BLaER1 treated with 17β-estradiol and CSF1 and Interleukin-3, amounts not matched to agents 10 nM and 100 nM (cell line): ENCODE results near the gene SMG6.

Source experiments
- H3K27ac ChIP-seq, 11 experiments: shearing (Covaris generic); formaldehyde crosslinking; 2 replicates each; pipeline ENCODE4 v1.8.1; 2022
- H3K27me3 ChIP-seq, 11 experiments: shearing (Covaris generic); formaldehyde crosslinking; 2 replicates each; pipeline ENCODE4 v1.8.1; 2022
- H3K36me3 ChIP-seq, 11 experiments: shearing (Covaris generic); formaldehyde crosslinking; 2 replicates each; pipeline ENCODE4 v1.8.1; 2022
- H3K4me1 ChIP-seq, 10 experiments: shearing (Covaris generic); formaldehyde crosslinking; 2 replicates each; pipeline ENCODE4 v1.8.1; 2022
- H3K4me2 ChIP-seq, 11 experiments: shearing (Covaris generic); formaldehyde crosslinking; 2 replicates each; pipeline ENCODE4 v1.8.1; 2022
- H3K4me3 ChIP-seq, 10 experiments: shearing (Covaris generic); formaldehyde crosslinking; 2 replicates each; pipeline ENCODE4 v1.8.1; 2022
- H3K9ac ChIP-seq, 11 experiments: shearing (Covaris generic); formaldehyde crosslinking; 2 replicates each; pipeline ENCODE4 v1.8.1; 2022
- H3K9me3 ChIP-seq, 11 experiments: shearing (Covaris generic); formaldehyde crosslinking; replicated peaks in 1 of 11; 2 replicates each; pipeline ENCODE4 v1.8.1; 2022
- H4K20me1 ChIP-seq, 11 experiments: shearing (Covaris generic); formaldehyde crosslinking; 2 replicates each; pipeline ENCODE4 v1.8.1; 2022
- Cebpa-rat ChIP-seq, 11 experiments: shearing (Covaris generic); IDR thresholded peaks; 2 replicates each; pipeline ENCODE4 v1.8.1; 2022

The SMG6 gene

GRCh38 chr17:2042390-2042847 is 261.2 kb downstream of the SMG6 start:
- peak overlapping the region; percentile 90 to 99 (median 96) for H3K4me2 ChIP-seq
- H3K27me3 ChIP-seq = peaks cover 0 to under 1% (median 0%) of the 10 kb centered on the region in 11 experiments; a peak in 1 of 22 replicates
- no peaks in the 10 kb centered on the region for H3K9me3 ChIP-seq
- H4K20me1 ChIP-seq = peaks cover 0 to 23% (median 11%) of the 10 kb centered on the region in 11 experiments; a peak in 10 of 22 replicates
- H3K4me1 ChIP-seq = peaks cover 22 to 34% (median 28%) of the 10 kb centered on the region in 10 experiments
- H3K4me3 ChIP-seq = peak overlapping the region; percentile 73 to 90 (median 78)
- peaks cover 17 to 59% (median 40%) of the 10 kb centered on the region in 11 experiments; a peak in 21 of 22 replicates for H3K36me3 ChIP-seq
- H3K9ac ChIP-seq = peak overlapping the region; percentile 87 to 95 (median 94)
- TF ChIP-seq Cebpa-rat (IDR thresholded peaks at IDR 0.05) = no peak
- peak overlapping the region; percentile 88 to 96 (median 93) for H3K27ac ChIP-seq

- H3K4me2 ChIP-seq = peak within 1 kb of the TSS; percentile 90 to 99 (median 96)
- peaks cover 0 to 23% (median 11%) of the 10 kb centered on the region in 11 experiments; a peak in 10 of 22 replicates for H4K20me1 ChIP-seq
- H3K36me3 ChIP-seq = peaks cover 24 to 66% (median 46%) of the 10 kb centered on the region in 11 experiments
- peak within 1 kb of the TSS; percentile 87 to 95 (median 94) for H3K9ac ChIP-seq
- H3K9me3 ChIP-seq = no peaks in the 10 kb centered on the region
- no peaks in the 10 kb centered on the region for H3K27me3 ChIP-seq
- H3K27ac ChIP-seq = peak within 1 kb of the TSS; percentile 88 to 96 (median 93)
- H3K4me3 ChIP-seq = peak within 1 kb of the TSS; percentile 73 to 90 (median 78)
- TF ChIP-seq Cebpa-rat (IDR thresholded peaks at IDR 0.05) = no peak
- H3K4me1 ChIP-seq = peaks cover 22 to 34% (median 28%) of the 10 kb centered on the region in 10 experiments
Measured at GRCh38 chr17:2041561-2042389, 261.8 kb downstream of the SMG6 start, which contains the start of gene OVCA2. Gene OVCA2 (plus strand): TSS chr17:2042022. CDS start chr17:2042048, 26 bp downstream.

DNA sequence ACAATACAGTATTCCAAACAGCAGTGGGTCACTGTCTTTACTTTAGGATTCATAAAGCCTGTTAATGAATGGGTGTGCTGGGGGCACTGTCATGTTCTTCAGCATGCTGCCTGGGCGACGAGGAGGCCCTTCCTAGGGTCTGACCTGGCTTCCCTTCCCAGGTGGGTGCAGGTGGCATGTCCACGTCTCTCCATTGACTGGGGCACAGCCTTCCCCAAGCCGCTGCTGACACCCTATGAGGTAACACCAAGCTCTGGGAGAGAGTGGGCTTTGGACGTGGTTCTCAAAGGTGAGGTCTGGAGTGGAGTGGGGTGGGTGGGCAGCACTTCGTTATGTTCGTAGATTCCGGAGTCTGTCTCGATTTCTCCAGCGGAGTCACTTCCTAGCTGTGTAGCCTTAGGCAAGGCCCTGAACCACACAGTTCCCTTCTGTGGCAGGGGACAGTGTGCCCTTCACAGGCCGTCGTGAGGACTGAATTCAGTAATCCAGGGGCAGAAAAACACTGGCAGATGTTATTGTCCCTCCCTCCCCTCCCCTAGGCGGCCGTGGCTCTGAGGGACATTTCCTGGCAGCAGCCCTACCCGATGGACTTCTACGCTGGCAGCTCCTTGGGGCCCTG is 262.5 kb downstream of the SMG6 start:
- H4K20me1 ChIP-seq = peaks cover 0 to 23% (median 11%) of the 10 kb centered on the region in 11 experiments; a peak in 10 of 22 replicates
- no peak for TF ChIP-seq Cebpa-rat (IDR thresholded peaks at IDR 0.05)
- H3K36me3 ChIP-seq = peaks cover 31 to 73% (median 54%) of the 10 kb centered on the region in 11 experiments
- H3K4me1 ChIP-seq = peaks cover 22 to 34% (median 28%) of the 10 kb centered on the region in 10 experiments
- peak overlapping the region; percentile 73 to 90 (median 78) for H3K4me3 ChIP-seq
- H3K27me3 ChIP-seq = no peaks in the 10 kb centered on the region
- peak overlapping the region in 10 of 11 experiments; percentile 88 to 96 (median 93); a peak in 20 of 22 replicates for H3K27ac ChIP-seq
- peak overlapping the region; percentile 87 to 95 (median 94) for H3K9ac ChIP-seq
- H3K9me3 ChIP-seq = no peaks in the 10 kb centered on the region
- H3K4me2 ChIP-seq = peak overlapping the region; percentile 90 to 99 (median 96)

DNA sequence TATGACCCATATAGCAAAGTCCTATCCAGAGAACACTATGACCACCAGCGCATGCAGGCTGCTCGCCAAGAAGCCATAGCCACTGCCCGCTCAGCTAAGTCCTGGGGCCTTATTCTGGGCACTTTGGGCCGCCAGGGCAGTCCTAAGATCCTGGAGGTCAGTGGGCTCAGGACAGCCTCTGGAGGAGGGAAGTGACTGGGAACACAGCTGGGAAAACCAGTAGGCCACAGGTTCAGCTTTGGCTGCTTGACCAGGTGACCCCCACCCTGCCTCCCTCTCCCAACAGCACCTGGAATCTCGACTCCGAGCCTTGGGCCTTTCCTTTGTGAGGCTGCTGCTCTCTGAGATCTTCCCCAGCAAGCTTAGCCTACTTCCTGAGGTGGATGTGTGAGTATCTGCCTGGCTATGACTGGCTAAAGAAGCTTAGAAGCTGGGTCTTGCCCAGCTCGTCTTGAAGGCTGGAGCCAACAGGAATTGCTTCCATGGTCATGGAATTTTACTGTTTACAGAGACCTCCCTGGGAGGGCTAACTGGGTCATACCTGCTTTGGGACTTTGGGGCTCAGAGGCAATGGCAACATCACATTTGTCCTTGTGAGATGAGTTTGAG is 263.3 kb downstream of the SMG6 start:
- Histone ChIP-seq H3K27ac (no peak overlapping the region), H4K20me1 (peaks cover 0 to 23% (median 10%) of the 10 kb centered on the region in 11 experiments; a peak in 10 of 22 replicates), H3K4me1 (peaks cover 22 to 37% (median 28%) of the 10 kb centered on the region in 10 experiments), H3K9ac (peak overlapping the region in 3 of 11 experiments; percentile 89 to 94 (median 93); a peak in 2 of 22 replicates), H3K9me3 (no peaks in the 10 kb centered on the region), H3K4me2 (peak overlapping the region in 2 of 11 experiments; percentile 95 to 98; a peak in 3 of 22 replicates), H3K27me3 (no peaks in the 10 kb centered on the region), H3K4me3 (no peak overlapping the region), H3K36me3 (peaks cover 35 to 79% (median 57%) of the 10 kb centered on the region in 11 experiments)
- TF ChIP-seq Cebpa-rat (IDR thresholded peaks at IDR 0.05) = no peak

DNA sequence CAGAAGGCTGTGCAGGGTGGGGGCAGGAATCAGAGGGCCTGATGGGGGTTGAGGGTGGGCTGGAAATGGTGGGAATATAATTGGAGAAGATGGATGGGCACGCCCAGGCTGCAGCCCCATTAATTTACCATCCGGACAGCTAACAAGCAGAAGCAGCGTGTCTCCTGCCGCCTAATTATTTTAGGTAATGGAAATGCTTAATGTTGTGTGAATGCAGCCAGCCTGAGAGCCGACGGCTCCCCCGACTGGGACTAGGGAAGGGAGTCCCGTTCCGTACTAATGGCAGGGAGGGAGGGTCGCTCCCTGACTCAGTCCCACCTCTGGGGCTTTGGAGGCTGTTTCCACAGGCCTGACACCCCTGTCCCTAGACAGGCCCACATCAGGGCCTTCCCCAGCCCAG is 266.4 kb downstream of the SMG6 start:
- H3K27me3 ChIP-seq = no peaks in the 10 kb centered on the region
- no peak overlapping the region; a peak in 1 of 22 replicates for H3K9ac ChIP-seq
- H3K27ac ChIP-seq = no peak overlapping the region
- H4K20me1 ChIP-seq = peaks cover 0 to 19% (median 4%) of the 10 kb centered on the region in 11 experiments; a peak in 7 of 22 replicates
- no peaks in the 10 kb centered on the region for H3K9me3 ChIP-seq
- H3K36me3 ChIP-seq = peaks cover 18 to 58% (median 43%) of the 10 kb centered on the region in 11 experiments
- peaks cover 25 to 40% (median 33%) of the 10 kb centered on the region in 10 experiments for H3K4me1 ChIP-seq
- H3K4me3 ChIP-seq = no peak overlapping the region
- no peak overlapping the region for H3K4me2 ChIP-seq
- TF ChIP-seq Cebpa-rat (IDR thresholded peaks at IDR 0.05) = no peak

DNA sequence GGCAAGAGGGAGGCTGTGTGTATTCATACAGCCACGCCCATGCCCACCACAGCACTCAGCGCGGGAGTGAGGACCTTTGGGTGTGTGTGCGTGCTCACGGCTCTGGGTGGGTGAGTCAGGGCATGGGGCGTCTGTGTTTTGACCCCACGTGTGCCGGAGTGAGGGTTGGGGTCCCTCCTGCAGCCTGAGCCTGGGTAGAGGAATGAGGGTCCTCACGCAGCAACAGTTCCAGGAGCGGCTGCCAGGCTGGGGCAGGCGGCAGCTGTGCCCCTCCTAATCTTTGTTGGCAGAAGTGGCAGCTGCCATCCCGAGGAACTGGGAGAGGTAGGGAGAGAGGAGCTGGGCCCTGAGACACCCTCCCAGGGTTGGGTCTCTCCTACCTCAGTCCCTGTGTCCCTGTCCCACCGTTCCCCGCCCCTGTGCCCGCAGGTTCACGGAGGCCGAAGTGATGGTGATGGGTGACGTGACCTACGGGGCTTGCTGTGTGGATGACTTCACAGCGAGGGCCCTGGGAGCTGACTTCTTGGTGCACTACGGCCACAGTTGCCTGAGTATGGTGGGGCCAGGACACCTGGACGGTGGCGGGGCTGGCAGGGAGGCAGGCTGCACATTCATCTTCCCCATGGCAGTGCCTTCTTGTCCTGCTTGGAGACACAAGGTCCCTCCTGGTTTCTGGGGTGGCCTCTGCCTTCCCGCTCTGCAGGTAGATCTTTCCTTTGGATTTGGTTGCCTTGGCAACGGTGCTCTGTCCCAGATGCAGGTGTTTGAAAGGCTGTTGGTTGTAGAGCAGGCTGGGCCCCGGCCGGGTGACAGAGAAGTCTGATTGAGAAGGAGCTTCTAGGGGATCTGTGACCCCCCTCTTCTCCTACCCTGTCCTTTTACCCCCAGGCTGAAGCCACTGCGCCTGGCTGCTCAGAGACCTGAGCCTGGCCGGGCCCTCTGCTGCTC is 267.8 kb downstream of the SMG6 start:
- Histone ChIP-seq H3K36me3 (peaks cover 18 to 56% (median 41%) of the 10 kb centered on the region in 11 experiments), H3K9ac (0 out of 22 replicates have a peak overlapping the region, but pooled peaks of 1 of the 11 experiments have one; percentile 6), H4K20me1 (peaks cover 0 to 27% (median 4%) of the 10 kb centered on the region in 11 experiments; a peak in 8 of 22 replicates), H3K27me3 (no peaks in the 10 kb centered on the region), H3K4me1 (peaks cover 29 to 45% (median 39%) of the 10 kb centered on the region in 10 experiments), H3K27ac (peak overlapping the region in 3 of 11 experiments; percentile 12 to 48 (median 16); a peak in 5 of 22 replicates), H3K4me3 (no peak overlapping the region), H3K9me3 (no peaks in the 10 kb centered on the region), H3K4me2 (no peak overlapping the region)
- TF ChIP-seq Cebpa-rat (IDR thresholded peaks at IDR 0.05) = no peak

DNA sequence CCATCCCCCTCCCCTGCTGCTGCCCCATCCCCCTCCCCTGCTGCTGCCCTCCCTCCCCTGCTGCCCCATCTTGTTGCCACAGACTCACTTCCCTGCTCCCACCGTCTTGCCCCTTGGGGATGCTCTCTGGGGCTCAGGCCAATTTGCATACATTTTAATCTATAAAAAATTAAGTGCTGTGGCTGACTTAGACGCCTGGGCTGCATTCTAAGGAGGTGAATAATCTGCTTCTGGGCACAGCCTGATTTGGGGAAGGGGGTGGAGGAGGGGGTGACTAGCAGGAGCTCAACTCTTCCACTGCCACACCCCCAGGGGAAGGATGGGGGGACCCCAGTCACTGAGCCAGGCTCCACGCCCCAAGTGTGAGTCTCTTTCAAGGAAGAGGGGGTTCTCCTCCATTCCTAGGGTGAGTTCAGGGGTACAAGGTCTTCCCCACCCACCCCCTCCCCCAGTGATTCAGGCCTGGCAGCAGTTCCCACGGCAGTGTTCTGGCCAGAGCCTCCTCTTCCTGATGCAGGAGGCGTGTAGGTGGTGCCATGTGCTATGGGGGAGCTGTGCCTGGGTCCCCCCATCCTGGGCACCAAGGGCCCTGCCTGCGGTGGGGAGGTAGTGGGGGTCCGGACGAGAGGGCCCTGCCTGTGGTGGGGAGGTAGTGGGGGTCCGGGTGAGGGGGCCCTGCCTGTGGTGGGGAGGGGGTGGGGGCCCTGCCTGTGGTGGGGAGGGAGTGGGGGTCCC is 268.6 kb downstream of the SMG6 start:
- Histone ChIP-seq H3K27me3 (no peaks in the 10 kb centered on the region), H3K36me3 (peaks cover 18 to 48% (median 34%) of the 10 kb centered on the region in 11 experiments), H3K4me3 (0 out of 20 replicates have a peak overlapping the region, but pooled peaks of 1 of the 10 experiments have one; percentile 42), H3K9me3 (no peaks in the 10 kb centered on the region), H3K27ac (peak overlapping the region in 8 of 11 experiments; percentile 60 to 74 (median 64); a peak in 15 of 22 replicates), H4K20me1 (peaks cover 0 to 28% (median 4%) of the 10 kb centered on the region in 11 experiments; a peak in 8 of 22 replicates), H3K4me1 (peaks cover 31 to 46% (median 39%) of the 10 kb centered on the region in 10 experiments), H3K4me2 (peak overlapping the region in 9 of 11 experiments; percentile 26 to 82 (median 67); a peak in 15 of 22 replicates), H3K9ac (peak overlapping the region in 8 of 11 experiments; percentile 39 to 67 (median 52); a peak in 9 of 22 replicates)
- no peak for TF ChIP-seq Cebpa-rat (IDR thresholded peaks at IDR 0.05)
